ENCODE results near the gene TMEM198.

DNA sequence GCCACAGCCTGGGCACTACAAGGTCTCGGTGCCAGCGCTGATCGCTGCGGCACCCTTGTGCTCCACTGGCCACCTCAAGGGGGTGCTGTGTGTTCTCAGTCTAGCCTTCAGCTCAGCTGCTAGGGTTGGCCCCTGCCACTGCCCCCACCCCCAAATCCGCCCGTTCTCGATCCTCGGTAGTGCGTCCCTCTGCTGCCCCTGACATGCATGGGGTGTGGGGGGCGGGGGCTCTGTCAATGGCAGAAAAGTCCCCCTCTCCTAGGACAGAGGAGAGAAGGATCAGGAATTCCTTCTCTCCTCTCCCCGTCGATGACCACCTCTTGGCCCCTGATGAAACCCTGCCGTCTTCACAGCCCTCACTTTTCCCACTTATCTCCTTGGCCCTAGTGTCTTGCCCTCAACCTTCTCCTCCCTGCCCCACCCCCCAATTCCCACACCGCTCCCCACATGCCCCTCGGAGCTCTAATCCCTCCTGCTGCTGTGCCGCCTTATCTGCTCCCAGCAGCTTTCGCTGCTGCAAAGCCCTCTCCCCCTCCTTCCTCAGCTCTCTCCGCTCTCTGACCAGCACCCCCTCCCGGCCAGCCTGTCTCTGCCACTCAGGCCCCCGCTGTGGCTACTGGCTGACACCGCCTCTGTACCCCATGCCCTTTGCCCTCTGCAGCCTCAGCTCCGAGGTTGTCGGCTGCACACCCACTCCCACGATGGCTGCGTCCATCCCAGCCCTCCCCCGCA lies 33.9 kb upstream of the TMEM198 start:
- TF ChIP-seq POLR2AphosphoS5 (IDR thresholded peaks at IDR 0.05; ENCODE audit: low read depth, low read length): no peak
- TF ChIP-seq TAF1 (IDR thresholded peaks at IDR 0.05; ENCODE audit: borderline replicate concordance, low read depth, low read length): no peak
- no peak for TF ChIP-seq POLR2A (IDR thresholded peaks at IDR 0.05; ENCODE audit: low read depth, low read length)
